Stimulated activated CD4-positive, alpha-beta T cell treated with anti-CD3 and anti-CD28 coated beads, TNF-alpha, amount 100 ng/mL, for 24 hours (primary cell): Measurements from ENCODE around the gene FGD2.

Experiments used
- DNase-seq, 3 experiments: peaks; one replicate each; pipeline ENCODE4 v3.0.0-alpha.2; 2020; ENCODE audit warnings: low read depth in 3 of 3

Gene FGD2

DNA sequence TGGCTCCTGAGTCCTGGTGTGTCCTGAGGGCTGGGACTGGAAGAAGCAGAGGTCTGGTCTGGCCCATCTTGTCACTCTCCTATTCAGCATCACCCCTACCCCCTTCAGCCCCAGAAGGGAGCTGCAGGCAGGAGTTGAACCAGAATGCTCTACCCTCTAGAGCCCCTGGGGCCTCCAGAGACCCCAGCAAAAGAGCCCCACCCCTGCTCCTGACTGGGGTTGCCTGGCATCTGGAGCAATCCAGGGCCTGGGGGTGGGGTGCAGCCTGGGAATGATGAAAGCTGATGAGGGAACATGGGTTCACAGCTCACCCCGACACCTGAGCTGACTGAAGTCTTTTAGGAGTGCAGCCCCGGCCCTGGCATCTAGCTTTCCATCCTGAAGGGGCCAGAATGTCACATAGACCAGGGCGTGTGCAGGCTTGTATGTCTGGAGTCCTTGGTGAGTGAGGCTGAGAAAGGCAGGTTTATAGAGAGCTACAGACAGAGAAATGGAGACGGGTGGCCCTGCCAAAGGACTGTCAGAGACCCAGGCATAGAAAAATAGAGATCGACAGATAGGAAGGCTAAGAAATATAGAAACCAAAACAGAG, 12.2 kb downstream of the FGD2 start:
- DNase-seq: no peak

DNA sequence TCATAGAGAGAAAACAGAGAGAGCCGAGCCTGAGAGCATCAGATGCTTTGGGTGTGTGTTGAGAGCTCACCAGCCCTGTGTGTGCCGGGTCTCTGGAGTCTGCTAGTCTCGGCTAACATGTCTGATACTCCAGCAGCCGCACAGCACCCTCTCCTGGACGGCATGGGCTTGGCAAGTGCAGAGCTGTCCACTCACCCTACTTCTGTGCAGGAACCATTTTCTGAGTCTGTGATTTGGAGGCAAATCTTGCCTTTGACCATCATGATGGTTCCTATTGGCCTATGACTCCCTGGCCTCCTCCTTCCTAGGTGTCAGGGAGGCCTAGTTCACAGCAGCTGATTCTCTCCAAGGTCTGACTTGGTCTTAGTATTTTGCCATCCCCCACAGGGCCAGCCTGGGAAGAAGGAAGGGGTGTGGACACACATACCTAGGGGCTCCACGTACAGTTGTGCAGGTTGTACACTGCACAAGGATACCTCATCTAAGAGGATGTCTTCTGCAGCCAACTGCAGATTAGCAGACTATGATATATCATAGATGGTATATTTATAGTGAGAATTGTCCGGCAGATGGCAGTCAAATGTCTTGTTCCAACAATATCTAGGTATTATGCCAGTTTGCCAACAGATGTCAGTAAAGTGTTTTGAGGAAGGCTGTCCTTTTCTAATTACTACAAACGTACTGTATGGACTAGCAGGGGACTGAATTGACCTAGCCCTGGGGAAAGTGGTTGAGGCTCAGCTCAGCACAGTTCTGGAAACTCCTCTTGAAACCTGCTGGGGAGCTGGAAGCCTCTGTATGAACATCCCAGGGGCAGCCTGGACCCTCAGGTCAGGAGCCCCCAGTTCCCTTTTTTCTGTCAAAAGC, 13.0 kb downstream of the FGD2 start:
- peak; percentile 66 to 91 (median 82) for DNase-seq

DNA sequence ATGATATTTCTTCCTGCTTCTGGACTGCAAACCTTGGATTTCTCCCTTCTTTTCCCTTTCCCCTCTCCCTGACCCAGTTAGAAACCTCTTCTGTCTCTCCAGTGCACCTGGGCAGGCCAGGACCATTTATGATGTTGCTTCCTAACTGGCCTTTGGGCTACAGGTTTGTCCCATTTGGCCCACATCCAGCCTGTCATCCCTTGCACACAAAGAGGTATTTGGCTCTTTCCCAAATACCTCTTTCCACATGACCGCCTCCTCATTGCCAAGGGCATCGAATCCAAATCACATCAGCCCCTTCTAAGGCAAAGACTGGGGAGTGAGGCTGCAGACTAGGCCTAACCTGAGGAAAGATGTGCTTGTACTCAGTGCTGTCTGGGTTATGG, 13.6 kb downstream of the FGD2 start:
- no peak for DNase-seq

DNA sequence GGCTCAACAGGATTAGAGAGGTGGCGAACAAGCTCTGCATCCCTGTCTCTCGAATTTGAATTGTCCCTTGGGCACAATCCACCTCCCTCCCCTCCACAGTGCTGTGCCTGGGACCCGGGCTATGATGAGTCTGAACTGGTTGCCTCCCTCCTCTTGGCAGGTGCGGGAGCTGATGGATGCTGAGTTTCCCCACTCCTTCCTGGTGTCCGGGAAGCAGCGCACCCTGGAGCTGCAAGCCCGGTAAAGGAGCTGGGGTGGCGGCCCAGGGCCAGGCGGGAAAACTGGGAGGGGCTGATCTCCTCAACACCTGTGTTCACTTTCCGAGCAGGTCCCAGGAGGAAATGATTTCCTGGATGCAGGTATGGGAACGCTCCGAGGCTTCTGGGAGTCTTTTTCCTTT, 14.9 kb downstream of the FGD2 start:
- no peak for DNase-seq

DNA sequence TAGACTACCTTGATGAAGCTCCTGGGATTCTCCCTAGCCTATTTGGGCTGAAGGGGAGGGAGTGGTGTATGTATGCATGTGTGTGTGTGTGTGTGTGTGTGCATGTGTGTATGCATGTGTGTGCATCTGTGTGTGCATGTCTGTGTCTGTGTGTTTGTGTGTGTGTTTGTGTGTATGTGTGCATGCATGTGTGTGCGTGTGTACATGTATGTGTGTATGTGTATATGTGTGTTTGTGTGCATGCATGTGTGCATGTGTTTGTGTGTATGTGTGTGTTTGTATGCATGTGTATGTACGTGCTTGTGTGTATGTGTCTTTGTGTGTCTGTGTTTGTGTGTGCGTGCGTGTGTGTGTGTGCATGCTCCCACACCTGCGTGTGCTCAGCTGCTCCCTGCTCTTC, 15.4 kb downstream of the FGD2 start:
- no peak for DNase-seq

DNA sequence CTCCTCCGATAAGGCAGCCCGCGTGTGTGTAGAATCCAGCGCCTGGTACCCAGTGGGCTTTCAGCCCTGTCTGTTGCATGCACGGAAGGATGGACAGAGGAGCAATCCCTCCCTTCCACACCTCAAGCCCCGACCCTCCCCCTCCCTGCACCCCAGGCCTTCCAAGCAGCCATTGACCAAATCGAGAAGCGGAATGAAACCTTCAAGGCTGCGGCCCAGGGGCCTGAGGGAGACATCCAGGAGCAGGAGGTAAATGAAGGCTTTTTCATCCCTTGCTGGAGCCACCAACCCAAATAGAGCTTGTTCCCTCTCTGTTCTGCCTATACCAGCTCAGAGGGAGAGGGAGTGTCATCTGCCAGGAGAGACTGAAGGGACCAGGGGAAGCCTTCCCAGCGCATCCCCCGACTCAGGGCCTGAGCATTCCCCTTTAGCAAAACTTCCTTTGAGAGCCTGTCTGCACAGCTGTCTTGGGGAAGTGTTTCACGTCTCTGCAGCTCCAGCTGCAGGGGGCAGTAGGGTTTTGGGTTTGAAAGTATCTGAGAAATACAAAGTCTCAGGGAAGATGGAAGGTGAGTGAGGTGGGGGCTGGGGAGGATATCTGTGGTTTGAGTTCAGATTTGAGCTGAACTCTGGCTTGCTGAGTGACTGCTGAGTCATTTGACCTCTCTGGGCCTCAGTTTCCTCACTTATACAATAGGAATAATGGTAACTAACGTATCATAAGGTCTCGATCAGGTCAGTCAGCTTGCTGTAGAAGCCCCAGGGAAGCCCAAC, 16.1 kb downstream of the FGD2 start:
- peak; percentile 24 to 61 (median 50) for DNase-seq

DNA sequence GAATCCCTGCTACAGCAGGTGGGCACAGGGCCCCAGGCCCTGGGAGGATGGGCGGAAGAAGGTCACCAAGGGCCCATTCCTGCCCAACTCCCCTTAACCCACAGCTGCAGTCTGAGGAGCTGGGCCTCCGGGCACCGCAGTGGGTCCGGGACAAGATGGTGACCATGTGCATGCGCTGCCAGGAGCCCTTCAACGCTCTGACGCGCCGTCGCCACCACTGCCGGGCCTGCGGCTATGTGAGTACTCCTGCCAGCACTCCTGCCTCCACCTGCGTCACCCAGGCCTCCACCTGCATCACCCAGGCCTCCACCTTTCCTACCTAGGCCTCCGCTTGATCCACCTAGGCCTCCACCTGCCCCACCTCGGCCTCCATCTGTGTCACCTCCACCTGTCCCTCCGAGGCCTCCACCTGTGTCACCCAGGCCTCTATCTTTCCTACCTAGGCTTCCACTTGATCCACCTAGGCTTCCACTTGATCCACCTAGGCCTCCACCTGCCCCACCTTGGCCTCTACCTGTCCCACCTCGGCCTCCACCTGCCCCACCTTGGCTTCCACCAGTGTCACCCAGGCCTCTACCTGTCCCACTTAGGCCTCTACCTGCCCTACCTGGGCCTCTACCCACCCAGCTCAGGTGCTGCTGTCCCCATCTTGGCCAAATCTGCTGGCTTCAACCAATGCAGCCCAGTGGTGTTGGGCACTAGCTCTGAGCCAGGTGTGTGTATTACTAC, 16.8 kb downstream of the FGD2 start:
- DNase-seq: no peak

DNA sequence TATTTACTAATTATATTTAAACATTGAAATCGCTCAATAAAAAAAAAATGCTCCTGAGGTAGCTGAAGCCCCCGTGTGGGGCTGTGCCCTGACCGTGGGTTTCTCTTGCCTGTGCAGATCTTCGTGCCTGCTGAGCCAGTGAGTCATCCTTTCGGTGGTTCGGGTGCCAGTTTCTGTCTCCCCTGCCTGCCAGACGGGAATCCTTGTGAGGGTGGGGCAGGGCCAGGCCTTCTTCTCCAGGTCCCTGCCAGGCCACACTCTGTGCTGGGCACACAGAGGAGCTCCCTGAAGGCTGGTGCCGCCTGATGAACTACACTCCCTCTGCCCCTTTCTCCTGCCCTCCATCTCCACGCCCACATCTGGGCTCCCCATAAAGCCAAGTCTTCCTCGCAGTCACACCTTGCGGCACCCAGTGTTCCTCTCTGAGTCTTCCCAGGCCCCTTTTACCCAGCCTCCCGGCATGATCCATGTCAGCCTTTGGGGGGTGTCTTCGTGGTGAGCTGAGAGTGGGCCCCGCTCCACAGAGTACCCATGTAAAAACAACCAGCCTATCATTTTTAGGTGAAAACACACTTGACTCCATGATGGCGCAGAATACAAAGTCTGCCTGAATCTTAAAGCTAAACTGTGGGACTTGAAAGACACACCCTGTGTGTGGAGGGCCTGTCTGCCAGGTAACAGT, 19.3 kb downstream of the FGD2 start:
- DNase-seq: peak in 2 of 3 experiments; percentile 18 to 59

DNA sequence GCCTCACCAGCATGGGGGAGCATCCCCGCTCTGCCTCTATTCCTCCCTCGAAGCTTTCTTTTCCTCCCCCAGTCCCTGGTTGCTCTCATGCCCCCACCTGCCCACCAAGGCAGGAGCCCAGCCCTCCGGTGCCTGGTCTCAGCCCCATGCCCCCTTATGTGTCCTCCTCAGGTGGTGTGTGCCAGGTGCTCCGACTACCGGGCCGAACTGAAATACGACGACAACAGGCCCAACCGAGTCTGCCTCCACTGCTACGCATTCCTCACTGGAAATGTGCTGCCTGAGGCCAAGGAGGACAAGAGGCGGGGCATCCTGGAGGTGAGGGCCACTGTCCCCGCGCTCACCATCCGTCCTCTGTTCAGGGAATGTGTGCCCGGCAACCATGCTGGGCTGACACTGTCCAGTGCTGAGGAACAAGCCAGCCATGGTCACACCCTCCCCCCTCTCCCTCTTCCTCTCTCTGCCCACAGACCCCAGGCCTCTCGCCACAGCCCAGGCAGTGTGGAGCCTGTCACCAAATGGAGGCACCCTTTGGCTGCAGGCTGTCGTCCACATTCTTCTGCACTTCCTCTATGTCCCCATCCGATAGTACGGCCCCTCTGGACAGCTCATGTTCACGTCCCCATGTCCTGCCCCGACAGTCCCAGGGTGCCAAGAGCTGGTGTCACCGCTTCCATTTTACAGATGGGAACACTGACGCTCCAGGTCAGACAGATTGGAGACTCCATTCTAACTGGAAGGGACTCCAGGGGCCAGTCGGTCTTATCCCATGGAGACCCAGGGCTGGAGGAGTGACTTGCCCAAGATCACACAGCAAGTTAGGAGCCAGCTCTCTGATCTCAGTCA, 20.4 kb downstream of the FGD2 start:
- no peak for DNase-seq

DNA sequence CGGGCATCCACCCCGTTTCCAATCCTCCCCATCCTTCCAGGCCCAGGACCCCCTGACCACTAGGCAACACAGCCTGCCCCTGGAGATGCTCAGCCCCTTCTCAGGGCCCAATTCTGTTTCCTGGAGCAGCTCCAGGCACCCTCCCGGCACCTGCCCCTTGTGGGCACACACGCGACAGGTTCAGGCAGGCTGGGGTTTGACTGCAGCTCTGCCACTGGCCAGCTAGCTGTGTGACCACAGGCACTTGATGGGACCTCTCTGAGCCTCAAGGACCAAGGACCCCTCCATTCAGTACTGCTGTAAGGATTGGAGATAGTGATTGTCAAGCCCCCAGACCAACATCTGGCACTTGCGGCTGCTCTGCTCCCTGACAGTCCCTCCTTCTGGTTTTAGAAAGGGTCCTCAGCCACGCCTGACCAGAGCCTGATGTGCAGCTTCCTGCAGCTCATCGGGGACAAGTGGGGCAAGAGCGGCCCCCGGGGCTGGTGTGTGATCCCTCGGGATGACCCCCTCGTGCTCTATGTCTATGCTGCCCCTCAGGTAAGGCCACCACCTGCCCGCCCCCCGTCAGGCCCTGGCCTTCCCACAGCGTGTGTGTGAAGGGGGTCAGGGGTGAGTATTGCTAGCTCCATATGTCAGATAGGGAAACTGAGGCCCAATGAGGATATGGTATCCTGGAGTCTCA, 21.7 kb downstream of the FGD2 start:
- no peak for DNase-seq

DNA sequence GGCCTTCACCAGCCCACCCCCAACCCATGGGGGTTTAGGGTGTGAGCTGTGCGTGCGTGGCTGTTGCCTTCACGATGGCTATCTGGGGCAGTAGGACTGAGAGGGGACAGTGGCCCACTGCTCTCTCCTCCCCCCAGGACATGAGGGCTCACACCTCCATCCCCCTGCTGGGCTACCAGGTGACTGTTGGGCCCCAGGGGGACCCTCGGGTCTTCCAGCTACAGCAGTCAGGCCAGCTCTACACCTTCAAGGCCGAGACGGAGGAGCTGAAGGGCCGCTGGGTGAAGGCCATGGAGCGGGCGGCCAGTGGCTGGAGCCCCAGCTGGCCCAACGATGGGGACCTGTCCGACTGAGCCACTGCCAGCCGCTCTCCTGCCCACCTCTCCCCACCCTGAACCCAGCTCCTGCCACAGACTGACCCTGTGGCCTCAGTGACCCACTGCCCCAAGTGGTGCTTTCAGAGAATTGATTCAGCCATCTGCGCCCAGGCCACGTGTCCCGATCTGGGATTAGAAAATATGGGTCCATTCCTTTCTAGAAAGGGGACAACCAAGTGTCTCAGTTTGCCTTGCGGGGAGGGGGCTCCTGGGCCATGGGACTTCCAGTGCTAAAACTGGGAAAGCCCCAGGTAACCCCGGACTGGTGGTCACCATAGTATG, 22.5 kb downstream of the FGD2 start:
- DNase-seq: no peak

DNA sequence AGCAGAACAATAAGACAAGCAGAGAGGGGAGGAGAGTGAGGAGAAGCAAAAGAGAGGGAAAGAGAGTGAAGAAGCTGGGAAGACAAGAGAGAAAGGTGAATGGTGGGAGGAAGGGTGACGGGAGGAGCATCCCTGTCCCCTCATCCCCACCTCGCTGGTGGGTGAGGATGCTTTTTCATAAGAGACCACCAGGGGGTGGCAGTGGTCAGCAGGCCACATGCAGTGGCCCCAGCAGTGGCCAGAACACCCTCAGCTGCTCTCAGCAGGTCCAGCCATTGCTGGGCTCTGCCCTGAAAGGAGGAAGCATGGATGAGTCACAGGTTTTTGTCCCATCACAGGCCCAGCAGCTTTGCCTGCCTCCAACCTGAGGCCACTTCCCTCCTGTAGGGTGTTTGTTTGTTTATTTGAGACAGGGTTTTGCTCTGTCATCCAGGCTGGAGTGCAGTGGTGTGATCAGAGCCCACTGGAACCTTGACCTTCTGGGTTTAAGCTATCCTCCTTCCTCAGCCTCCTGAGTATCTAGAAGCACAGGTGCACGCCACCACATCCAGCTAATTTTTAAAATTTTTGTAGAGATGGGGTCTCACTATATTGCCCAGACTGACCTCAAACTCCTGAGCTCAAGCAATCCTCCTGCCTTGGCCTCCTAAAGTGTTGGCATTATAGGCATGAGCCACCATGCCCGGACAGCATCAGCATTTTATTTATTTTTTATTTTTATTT, 24.0 kb downstream of the FGD2 start:
- DNase-seq: no peak

DNA sequence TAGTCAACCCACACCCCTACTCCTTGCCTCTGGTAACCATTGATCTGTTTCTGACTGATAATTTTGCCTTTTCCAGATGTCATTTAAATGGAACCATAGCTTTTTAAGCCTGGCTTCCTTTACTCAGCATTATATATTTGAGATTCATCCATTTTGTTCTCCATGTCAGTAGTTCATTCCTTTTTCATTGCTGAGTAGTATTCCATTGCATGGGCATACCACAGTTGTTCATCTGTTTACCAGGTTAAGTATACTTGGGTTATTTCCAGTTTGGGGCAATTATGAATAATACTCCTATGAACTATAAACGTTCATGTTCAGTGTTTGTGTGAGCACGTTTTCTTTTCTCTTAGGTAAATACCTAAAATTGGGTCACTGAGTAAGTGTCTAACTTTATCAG, 25.1 kb downstream of the FGD2 start:
- DNase-seq: no peak

DNA sequence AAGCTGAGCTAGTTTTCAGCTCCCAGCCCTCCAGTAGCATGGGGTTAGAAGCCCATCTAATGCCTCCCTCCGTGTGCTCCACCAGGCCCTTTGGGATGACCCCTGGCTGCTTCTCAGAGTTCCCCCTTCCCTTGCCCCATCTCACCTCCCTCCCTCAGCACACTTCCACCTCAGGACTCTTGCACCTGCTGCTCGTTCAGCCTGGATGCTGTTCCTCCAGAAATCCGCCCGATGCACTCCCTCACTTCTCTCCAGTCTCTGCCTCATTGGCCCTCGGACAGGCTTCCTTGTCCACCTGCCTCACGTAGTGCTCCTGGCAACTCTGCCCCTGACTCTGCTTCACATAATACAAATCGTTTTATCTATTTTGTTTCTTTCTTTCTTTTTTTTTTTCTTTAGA, 26.8 kb downstream of the FGD2 start:
- DNase-seq: no peak

DNA sequence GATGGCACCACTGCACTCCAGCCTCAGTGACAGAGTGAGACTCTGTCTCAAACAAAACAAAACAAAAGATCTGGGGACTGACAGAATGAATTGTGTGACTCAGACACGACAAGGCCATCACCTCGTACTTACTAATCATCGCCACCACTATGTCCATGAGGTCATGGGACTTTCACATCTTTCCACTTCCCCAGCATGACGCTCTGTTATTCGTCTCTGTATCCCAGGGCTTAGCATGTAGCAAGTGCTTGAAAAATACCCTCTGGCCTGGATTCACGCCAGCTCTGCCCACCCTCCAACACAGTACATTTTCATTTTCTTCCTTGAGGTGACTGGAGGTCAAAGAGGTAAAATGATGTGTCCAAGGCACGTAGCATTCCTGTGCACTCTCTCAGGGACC, 27.8 kb downstream of the FGD2 start:
- DNase-seq: peak in 1 of 3 experiments; percentile 45

DNA sequence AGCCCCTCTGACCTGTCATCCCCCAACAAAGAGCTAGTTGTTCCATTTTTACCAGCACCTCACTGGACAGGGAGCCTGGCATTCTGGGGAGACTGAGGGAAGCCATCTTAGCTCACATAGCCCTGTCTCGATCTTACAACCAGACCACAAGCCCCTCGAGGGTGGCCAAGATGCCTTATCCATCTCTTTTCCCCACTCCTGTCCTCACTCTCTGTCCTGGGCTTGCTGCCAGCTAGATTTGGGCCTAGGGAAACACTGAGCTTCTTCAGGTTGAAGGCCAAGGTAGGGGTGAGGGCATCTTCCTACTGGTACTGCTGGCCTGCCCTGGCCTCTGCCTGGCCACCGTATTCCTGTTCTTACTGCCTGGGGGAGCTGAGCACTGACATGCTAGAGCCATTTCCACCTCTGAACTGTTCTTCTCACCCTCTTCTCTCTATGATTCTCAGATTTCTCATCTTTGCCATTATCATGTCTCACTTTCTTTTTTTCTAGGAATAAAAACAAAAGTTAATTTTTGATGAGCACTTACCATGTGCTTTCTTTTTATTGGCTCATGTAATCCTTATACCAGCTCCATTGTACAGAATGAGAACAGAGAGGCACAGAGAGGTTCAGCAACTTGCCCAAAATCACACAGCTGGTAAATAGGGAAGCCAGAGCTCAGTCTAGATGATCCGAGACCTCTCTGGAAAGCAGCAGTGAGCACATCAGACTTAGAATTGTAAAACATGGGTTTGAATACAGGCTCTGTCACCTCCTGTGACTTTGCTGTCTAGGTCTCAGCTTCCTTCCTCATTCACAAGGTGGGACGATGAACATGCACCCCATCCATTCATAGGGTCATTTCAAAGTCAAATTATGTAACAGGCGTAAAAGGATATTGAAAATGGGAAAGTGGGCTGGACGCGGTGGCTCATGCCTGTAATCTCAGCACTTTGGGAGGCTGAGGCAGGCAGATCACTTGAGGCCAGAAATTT, 28.7 kb downstream of the FGD2 start:
- DNase-seq: no peak

DNA sequence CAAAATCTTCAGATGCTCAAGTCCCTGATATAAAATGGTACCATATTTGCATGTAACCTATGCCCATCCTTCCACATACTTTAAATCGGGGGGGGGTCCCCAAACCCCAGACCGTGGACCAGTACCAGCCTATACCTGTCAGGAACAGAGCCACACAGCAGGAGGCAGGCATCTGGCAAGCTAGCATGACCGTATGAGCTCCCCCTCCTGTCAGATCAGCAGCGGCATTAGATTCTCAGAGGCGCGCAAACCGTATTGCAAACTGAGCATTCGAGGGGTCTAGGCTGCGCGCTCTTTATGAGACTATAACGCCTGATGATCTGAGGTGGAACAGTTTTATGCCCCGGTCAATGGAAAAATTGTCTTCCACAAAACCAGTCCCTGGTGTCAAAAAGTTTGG, 30.7 kb downstream of the FGD2 start:
- no peak for DNase-seq
